HG03045 (cell line): Measurements from ENCODE around the gene PCDHGA1.
A peak's percentile ranks its signal among the peaks of the same experiment; 100 is the strongest.
"Not testable (repeated sequence)": the region's sequence is repeated elsewhere in the genome, so short reads cannot be mapped to it uniquely, and the experiment has no call there.

ENCODE experiments used
- ATAC-seq: cut with Tn5 transposase; IDR thresholded peaks from one replicate; pipeline ENCODE4 v1.9.1; 2021; ENCODE audit warnings: mild to moderate bottlenecking, moderate library complexity; ENCODE audit not compliant: unreplicated experiment

The PCDHGA1 gene

DNA sequence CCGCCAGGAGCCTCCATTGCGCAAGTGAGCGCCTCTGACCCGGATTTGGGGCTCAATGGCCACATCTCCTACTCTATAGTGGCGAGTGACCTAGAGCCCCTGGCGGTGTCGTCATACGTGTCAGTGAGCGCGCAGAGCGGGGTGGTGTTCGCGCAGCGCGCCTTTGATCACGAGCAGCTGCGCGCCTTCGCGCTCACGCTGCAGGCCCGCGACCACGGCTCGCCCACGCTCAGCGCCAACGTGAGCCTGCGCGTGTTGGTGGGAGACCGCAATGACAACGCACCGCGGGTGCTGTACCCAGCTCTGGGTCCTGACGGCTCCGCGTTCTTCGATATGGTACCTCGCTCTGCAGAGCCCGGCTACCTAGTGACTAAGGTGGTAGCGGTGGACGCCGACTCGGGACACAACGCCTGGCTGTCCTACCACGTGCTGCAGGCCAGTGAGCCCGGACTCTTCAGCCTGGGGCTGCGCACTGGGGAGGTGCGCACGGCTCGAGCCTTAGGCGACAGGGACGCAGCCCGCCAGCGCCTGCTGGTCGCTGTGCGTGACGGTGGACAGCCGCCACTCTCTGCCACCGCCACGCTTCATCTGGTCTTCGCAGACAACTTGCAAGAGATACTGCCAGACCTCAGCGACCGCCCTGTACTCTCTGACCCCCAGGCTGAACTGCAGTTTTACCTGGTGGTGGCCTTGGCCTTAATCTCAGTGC, 79.4 kb downstream of the PCDHGA1 start:
- no peak for ATAC-seq

DNA sequence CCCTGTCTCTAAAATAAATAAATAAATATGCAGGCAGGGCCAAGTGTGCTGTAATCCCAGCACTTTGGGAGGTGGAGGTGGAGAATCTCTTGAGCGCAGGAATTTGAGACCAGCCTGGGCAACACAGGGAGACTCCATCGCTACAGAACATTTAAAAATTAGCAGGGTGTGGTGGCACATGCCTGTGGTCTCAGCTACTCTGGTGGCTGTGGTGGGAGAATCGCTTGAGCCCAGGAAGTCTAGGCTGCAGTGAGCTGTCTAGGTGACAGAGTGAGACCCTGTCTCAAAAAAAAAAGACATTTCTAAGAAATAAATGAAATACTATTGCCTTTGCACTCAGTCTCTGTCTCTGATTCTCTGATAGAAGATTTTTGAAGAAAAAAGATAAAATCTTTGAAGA, 81.3 kb downstream of the PCDHGA1 start:
- no peak for ATAC-seq

- peak; percentile 59 for ATAC-seq
Observed at GRCh38 chr5:141412854-141413539, 82.7 kb downstream of the PCDHGA1 start, which contains the start of gene PCDHGA10. TSS of gene PCDHGA10 (plus strand) at chr5:141412987. CDS start at chr5:141413176, 189 bp downstream.

- no peak for ATAC-seq
Observed at GRCh38 chr5:141413540-141414069, 83.3 kb downstream of the PCDHGA1 start.

DNA sequence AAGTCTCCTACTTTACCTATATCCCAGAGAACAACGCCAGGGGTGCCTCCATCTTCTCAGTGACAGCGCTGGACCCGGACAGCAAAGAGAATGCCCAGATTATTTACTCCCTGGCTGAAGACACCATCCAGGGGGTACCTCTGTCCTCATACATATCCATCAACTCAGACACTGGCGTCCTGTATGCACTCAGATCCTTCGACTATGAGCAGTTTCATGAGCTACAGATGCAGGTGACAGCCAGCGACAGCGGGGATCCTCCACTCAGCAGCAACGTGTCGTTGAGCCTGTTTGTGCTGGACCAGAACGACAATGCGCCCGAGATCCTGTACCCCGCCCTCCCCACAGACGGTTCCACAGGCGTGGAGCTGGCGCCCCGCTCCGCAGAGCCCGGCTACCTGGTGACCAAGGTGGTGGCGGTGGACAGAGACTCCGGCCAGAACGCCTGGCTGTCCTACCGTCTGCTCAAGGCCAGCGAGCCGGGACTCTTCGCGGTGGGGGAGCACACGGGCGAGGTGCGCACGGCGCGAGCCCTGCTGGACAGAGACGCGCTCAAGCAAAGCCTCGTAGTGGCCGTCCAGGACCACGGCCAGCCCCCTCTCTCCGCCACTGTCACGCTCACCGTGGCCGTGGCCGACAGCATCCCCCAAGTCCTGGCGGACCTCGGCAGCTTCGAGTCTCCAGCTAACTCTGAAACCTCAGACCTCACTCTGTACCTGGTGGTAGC, 84.4 kb downstream of the PCDHGA1 start:
- not testable (repeated sequence) for ATAC-seq

GRCh38 chr5:141415275-141415618, 84.9 kb downstream of the PCDHGA1 start:
- ATAC-seq = not testable (repeated sequence)

DNA sequence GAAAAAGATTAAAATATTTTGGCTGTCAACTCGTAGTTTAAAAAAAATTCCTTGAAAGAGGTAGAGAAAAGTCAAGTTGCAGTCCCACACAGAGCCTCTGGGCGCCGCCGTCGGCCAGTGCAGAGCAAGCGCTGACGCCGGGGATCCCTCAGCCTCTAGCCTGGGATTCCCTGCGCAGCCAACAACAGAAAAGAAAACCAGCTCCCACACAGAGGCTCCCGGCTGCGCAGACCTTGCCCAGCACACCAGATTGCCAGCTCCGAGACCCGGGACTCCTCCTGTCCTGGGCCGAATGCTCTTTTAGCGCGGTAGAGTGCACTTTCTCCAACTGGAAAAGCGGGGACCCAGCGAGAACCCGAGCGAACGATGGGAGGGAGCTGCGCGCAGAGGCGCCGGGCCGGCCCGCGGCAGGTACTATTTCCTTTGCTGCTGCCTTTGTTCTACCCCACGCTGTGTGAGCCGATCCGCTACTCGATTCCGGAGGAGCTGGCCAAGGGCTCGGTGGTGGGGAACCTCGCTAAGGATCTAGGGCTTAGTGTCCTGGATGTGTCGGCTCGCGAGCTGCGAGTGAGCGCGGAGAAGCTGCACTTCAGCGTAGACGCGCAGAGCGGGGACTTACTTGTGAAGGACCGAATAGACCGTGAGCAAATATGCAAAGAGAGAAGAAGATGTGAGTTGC, 87.3 kb downstream of the PCDHGA1 start, which contains the start of gene PCDHGB7:
Gene PCDHGB7 (plus strand): TSS at position 184 of the 679 bp plus-strand sequence. CDS start 183 bp downstream, at position 367.
- peak; percentile 83 for ATAC-seq

DNA sequence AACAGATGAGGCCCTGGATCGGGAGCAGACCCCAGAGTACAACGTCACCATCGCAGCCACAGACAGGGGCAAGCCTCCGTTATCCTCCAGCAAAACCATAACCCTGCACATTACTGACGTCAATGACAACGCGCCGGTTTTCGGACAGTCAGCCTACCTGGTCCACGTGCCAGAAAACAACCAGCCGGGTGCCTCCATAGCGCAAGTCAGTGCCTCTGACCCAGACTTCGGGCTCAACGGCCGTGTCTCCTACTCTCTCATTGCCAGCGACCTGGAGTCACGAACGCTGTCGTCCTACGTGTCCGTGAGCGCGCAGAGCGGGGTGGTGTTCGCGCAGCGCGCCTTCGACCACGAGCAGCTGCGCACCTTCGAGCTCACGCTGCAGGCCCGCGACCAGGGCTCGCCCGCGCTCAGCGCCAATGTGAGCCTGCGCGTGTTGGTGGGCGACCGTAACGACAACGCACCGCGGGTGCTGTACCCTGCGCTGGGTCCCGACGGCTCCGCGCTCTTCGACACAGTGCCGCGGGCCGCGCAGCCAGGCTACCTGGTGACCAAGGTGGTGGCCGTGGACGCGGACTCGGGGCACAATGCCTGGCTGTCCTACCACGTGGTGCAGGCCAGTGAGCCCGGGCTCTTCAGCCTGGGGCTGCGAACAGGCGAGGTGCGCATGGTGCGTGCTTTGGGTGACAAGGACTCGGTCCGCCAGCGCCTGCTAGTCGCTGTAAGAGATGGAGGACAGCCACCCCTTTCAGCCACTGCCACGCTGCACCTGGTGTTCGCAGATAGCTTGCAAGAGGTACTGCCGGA, 89.0 kb downstream of the PCDHGA1 start:
- no peak for ATAC-seq

GRCh38 chr5:141420855-141421488, 90.7 kb downstream of the PCDHGA1 start, which contains the start of gene PCDHGA11:
TSS of gene PCDHGA11 (plus strand) at chr5:141421051. CDS start at chr5:141421228, 177 bp downstream.
- ATAC-seq = peak; percentile 39

- ATAC-seq = no peak
Observed at GRCh38 chr5:141421489-141421855, 91.2 kb downstream of the PCDHGA1 start.

GRCh38 chr5:141422742-141423291, 92.5 kb downstream of the PCDHGA1 start:
- ATAC-seq = no peak

DNA sequence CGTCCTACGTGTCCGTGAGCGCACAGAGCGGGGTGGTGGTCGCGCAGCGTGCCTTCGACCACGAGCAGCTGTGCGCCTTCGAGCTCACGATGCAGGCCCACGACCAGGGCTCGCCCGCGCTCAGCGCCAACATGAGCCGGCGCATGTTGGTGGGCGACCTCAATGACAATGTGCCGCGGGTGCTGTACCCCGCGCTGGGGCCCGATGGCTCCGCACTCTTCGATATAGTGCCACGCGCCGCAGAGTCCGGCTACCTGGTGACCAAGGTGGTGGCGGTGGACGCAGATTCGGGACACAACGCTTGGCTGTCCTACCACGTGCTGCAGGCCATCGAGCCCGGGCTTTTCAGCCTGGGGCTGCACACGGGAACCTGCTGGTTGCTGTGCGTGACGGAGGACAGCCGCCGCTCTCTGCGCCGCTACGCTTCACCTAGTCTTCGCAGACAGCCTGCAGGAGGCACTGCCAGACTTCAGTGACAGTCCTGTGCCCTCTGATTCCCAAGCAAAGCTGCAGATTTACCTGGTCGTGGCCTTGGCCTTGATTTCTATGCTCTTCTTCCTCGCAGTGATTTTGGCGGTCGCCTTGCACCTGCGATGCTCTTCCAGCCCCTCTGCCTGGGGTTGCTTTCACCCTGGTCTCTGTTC, 97.6 kb downstream of the PCDHGA1 start:
- no peak for ATAC-seq

DNA sequence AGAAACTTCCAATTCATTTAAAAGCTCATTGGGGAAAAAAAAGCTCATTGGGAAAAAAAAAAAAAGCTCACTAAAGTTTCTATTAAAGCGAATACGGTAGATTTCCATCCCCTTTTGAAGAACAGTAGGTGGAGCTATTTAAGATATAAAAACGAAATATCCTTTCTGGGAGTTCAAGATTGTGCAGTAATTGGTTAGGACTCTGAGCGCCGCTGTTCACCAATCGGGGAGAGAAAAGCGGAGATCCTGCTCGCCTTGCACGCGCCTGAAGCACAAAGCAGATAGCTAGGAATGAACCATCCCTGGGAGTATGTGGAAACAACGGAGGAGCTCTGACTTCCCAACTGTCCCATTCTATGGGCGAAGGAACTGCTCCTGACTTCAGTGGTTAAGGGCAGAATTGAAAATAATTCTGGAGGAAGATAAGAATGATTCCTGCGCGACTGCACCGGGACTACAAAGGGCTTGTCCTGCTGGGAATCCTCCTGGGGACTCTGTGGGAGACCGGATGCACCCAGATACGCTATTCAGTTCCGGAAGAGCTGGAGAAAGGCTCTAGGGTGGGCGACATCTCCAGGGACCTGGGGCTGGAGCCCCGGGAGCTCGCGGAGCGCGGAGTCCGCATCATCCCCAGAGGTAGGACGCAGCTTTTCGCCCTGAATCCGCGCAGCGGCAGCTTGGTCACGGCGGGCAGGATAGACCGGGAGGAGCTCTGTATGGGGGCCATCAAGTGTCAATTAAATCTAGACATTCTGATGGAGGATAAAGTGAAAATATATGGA, 100.2 kb downstream of the PCDHGA1 start, which contains the start of gene PCDHGA12:
Gene PCDHGA12 (plus strand): TSS at position 176 of the 782 bp plus-strand sequence. CDS start 253 bp downstream, at position 429.
- ATAC-seq = peak; percentile 73

- no peak for ATAC-seq
Observed at GRCh38 chr5:141431286-141431685, 101.0 kb downstream of the PCDHGA1 start.

GRCh38 chr5:141432308-141432707, 102.0 kb downstream of the PCDHGA1 start:
- not testable (repeated sequence) for ATAC-seq

DNA sequence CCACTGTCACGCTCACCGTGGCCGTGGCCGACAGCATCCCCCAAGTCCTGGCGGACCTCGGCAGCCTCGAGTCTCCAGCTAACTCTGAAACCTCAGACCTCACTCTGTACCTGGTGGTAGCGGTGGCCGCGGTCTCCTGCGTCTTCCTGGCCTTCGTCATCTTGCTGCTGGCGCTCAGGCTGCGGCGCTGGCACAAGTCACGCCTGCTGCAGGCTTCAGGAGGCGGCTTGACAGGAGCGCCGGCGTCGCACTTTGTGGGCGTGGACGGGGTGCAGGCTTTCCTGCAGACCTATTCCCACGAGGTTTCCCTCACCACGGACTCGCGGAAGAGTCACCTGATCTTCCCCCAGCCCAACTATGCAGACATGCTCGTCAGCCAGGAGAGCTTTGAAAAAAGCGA, 102.4 kb downstream of the PCDHGA1 start:
- not testable (repeated sequence) for ATAC-seq

DNA sequence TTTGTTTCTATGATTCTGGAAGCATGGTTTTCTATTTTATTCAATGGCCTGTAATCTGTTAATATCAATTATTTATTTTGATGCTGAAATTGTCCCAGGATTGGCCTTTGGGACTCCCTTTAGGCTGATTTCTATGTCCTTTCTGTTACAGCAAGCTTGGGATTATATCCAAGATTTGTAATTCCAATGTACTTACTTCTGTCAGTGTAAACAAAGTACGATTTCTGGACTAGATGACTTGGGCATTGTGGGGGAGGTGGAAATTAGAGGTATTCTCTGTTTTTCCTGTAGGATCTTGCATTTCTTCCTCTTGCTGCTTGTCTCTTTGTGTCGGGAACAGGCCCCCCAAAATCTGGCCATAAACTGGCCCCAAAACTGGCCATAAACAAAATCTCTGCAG, 103.7 kb downstream of the PCDHGA1 start:
- ATAC-seq = no peak

GRCh38 chr5:141437221-141437620, 106.9 kb downstream of the PCDHGA1 start:
- ATAC-seq = no peak
